Loucy (cell line): ENCODE results near the gene ZNF385B.

ENCODE experiments used
- H2AFZ ChIP-seq: fragments of 200-600 bp; sonication (generic); 2 replicates; pipeline ENCODE4 v1.6.0; 2016; ENCODE audit warnings: antibody characterized with exemption, mild to moderate bottlenecking, low read length, moderate library complexity
- H3F3A ChIP-seq: fragments of 200-600 bp; 2 replicates; pipeline ENCODE4 v1.6.0; 2016; ENCODE audit warnings: antibody characterized with exemption, low read depth, mild to moderate bottlenecking
- H3K27me3 ChIP-seq: fragments of 200-600 bp; sonication (generic); 2 replicates; pipeline ENCODE4 v1.6.1; 2014; ENCODE audit warnings: low read length, mild to moderate bottlenecking; ENCODE audit not compliant: insufficient read depth, poor library complexity, severe bottlenecking
- H3K36me3 ChIP-seq: fragments of 200-600 bp; sonication (generic); 2 replicates; pipeline ENCODE4 v1.6.1; 2016; ENCODE audit warnings: low read length; ENCODE audit not compliant: insufficient read depth
- H3K4me1 ChIP-seq: fragments of 200-600 bp; sonication (generic); 2 replicates; pipeline ENCODE4 v1.5.1; 2014; ENCODE audit warnings: low read length, mild to moderate bottlenecking; ENCODE audit not compliant: insufficient read depth, poor library complexity, severe bottlenecking
- H3K4me2 ChIP-seq: fragments of 200-600 bp; sonication (generic); 2 replicates; pipeline ENCODE4 v1.6.0; 2014; ENCODE audit warnings: antibody characterized with exemption, low read length, low read depth, mild to moderate bottlenecking; ENCODE audit not compliant: poor library complexity, severe bottlenecking
- H3K4me3 ChIP-seq: fragments of 200-600 bp; sonication (generic); 2 replicates; pipeline ENCODE4 v1.5.1; 2014; ENCODE audit warnings: low read length, mild to moderate bottlenecking, mixed read lengths; ENCODE audit not compliant: poor library complexity, severe bottlenecking
- H3K79me2 ChIP-seq: fragments of 200-600 bp; sonication (generic); 2 replicates; pipeline ENCODE4 v1.6.1; 2014; ENCODE audit warnings: low read length; ENCODE audit not compliant: insufficient read depth
- H3K9ac ChIP-seq: fragments of 200-600 bp; sonication (generic); 2 replicates; pipeline ENCODE4 v1.6.0; 2014; ENCODE audit warnings: mild to moderate bottlenecking, low read depth, low read length, moderate library complexity; ENCODE audit not compliant: poor library complexity, severe bottlenecking
- H3K9me2 ChIP-seq: fragments of 200-600 bp; sonication (generic); replicated peaks from 2 replicates; pipeline ENCODE4 v1.6.1; 2016; ENCODE audit warnings: low read depth, low read length, mixed read lengths
- H3K9me3 ChIP-seq: fragments of 200-600 bp; sonication (generic); 2 replicates; pipeline ENCODE4 v1.6.1; 2014; ENCODE audit warnings: mild to moderate bottlenecking, antibody characterized with exemption, low read length, low read depth; ENCODE audit not compliant: insufficient read depth
- H4K20me1 ChIP-seq: fragments of 200-600 bp; sonication (generic); 2 replicates; pipeline ENCODE4 v1.6.0; 2014; ENCODE audit warnings: antibody characterized with exemption, low read length, mild to moderate bottlenecking; ENCODE audit not compliant: insufficient read depth, poor library complexity, severe bottlenecking
- CTCF ChIP-seq: fragments of 200-600 bp; sonication (generic); conservative IDR thresholded peaks from 2 replicates; pipeline ENCODE4 v1.5.1; 2014; ENCODE audit warnings: mild to moderate bottlenecking, antibody characterized with exemption, low read length
- EZH2phosphoT487 ChIP-seq: fragments of 200-600 bp; IDR thresholded peaks from 2 replicates; pipeline ENCODE4 v1.6.1; 2018; ENCODE audit warnings: antibody characterized with exemption, mild to moderate bottlenecking, moderate library complexity, borderline replicate concordance

The ZNF385B gene

GRCh38 chr2:179602452-179602851 is 259.0 kb downstream of the ZNF385B start:
- no peaks in the 10 kb centered on the region for H3K36me3 ChIP-seq
- no peaks in the 10 kb centered on the region for H3F3A ChIP-seq
- no peaks in the 10 kb centered on the region for H3K9me3 ChIP-seq
- no peak overlapping the region for H2AFZ ChIP-seq
- H3K9me2 ChIP-seq: no peaks in the 10 kb centered on the region
- no peak overlapping the region for H3K4me3 ChIP-seq
- H3K4me2 ChIP-seq: no peak overlapping the region
- H4K20me1 ChIP-seq: no peaks in the 10 kb centered on the region
- H3K9ac ChIP-seq: no peak overlapping the region
- H3K79me2 ChIP-seq: no peaks in the 10 kb centered on the region
- H3K4me1 ChIP-seq: no peaks in the 10 kb centered on the region
- no peak for TF ChIP-seq CTCF
- no peak for TF ChIP-seq EZH2phosphoT487
- H3K27me3 ChIP-seq: no peaks in the 10 kb centered on the region

- H4K20me1 ChIP-seq: no peaks in the 10 kb centered on the region
- TF ChIP-seq EZH2phosphoT487 (no peak), CTCF (no peak)
- H3F3A ChIP-seq: no peaks in the 10 kb centered on the region
- no peaks in the 10 kb centered on the region for H3K4me1 ChIP-seq
- H3K9ac ChIP-seq: no peak overlapping the region
- no peaks in the 10 kb centered on the region for H3K9me2 ChIP-seq
- no peaks in the 10 kb centered on the region for H3K79me2 ChIP-seq
- no peaks in the 10 kb centered on the region for H3K36me3 ChIP-seq
- H2AFZ ChIP-seq: no peak overlapping the region
- no peaks in the 10 kb centered on the region for H3K9me3 ChIP-seq
- no peak overlapping the region for H3K4me2 ChIP-seq
- H3K4me3 ChIP-seq: no peak overlapping the region
- H3K27me3 ChIP-seq: no peaks in the 10 kb centered on the region
Measured at GRCh38 chr2:179596018-179596417, 265.4 kb downstream of the ZNF385B start.

- H3K4me3 ChIP-seq: no peak overlapping the region
- no peaks in the 10 kb centered on the region for H3K9me2 ChIP-seq
- H3F3A ChIP-seq: no peaks in the 10 kb centered on the region
- no peak overlapping the region for H2AFZ ChIP-seq
- no peaks in the 10 kb centered on the region for H4K20me1 ChIP-seq
- H3K79me2 ChIP-seq: no peaks in the 10 kb centered on the region
- H3K9me3 ChIP-seq: no peaks in the 10 kb centered on the region
- no peak for TF ChIP-seq EZH2phosphoT487
- peak; percentile 59 for TF ChIP-seq CTCF
- no peaks in the 10 kb centered on the region for H3K27me3 ChIP-seq
- no peak overlapping the region for H3K9ac ChIP-seq
- H3K4me2 ChIP-seq: no peak overlapping the region
- no peaks in the 10 kb centered on the region for H3K4me1 ChIP-seq
- no peaks in the 10 kb centered on the region for H3K36me3 ChIP-seq
Measured at GRCh38 chr2:179595284-179595683, 266.1 kb downstream of the ZNF385B start.
